CD4-positive, alpha-beta T cell (primary cell): ENCODE measurements around the gene NEGR1. TPM values are rescaled to one million over a fixed set of nuclear protein-coding genes. Genes with fewer than 3 reads are reported as not detected.

ENCODE experiments used
- ATAC-seq: fragments of 200-7000 bp; cut with Tn5 transposase; one replicate; pipeline ENCODE4 v1.10.0; 2022; ENCODE audit warnings: mild to moderate bottlenecking; ENCODE audit not compliant: poor library complexity
- CTCF ChIA-PET: fragments of 350-600 bp; sonication (Branson Sonifier 250); formaldehyde crosslinking; loops from one replicate; lab custom pipeline; 2021; ENCODE audit warnings: antibody characterized with exemption, inconsistent platforms; lab: Charles Lee
- POLR2A ChIA-PET: fragments of 350-600 bp; sonication (Branson Sonifier 250); formaldehyde crosslinking; loops from one replicate; lab custom pipeline; 2021; ENCODE audit warnings: antibody characterized with exemption, inconsistent platforms; lab: Charles Lee
- DNase-seq, 14 experiments: peaks; one replicate each; pipeline ENCODE4 v3.0.0-alpha.2; 2013 to 2020; ENCODE audit warnings: mixed read lengths in 2 of 14
- H3K27ac ChIP-seq, 2 donors: one replicate each; pipeline versions ENCODE4 v1.5.1 to v1.7.0; 2013; ENCODE audit warnings: low read length in 2 of 2, low read depth in 1 of 2, mild to moderate bottlenecking in 1 of 2
- H3K27me3 ChIP-seq, 2 experiments: 1 replicate in 1 of 2; 2 replicates in 1 of 2; pipeline versions ENCODE4 v1.6.1 to v1.7.0; 2013; ENCODE audit warnings: low read length in 2 of 2, control low read depth in 1 of 2, mild to moderate bottlenecking in 1 of 2, moderate library complexity in 1 of 2; ENCODE audit not compliant: insufficient read depth in 2 of 2, control insufficient read depth in 1 of 2
- H3K36me3 ChIP-seq: one replicate; pipeline ENCODE4 v1.6.1; 2013; ENCODE audit warnings: low read length, control low read depth; ENCODE audit not compliant: insufficient read depth
- H3K4me1 ChIP-seq: one replicate; pipeline ENCODE4 v1.6.1; 2013; ENCODE audit warnings: low read length, control low read depth; ENCODE audit not compliant: insufficient read depth
- H3K4me3 ChIP-seq: one replicate; pipeline ENCODE4 v1.5.1; 2013; ENCODE audit warnings: mild to moderate bottlenecking, low read length, moderate library complexity
- H3K9me3 ChIP-seq, 2 experiments: 1 replicate in 1 of 2; 2 replicates in 1 of 2; pipeline versions ENCODE4 v1.6.1 to v1.7.0; 2013; ENCODE audit warnings: low read length in 2 of 2, mild to moderate bottlenecking in 2 of 2, control low read depth in 1 of 2, moderate library complexity in 1 of 2; ENCODE audit not compliant: control insufficient read depth in 1 of 2, insufficient read depth in 1 of 2
- H3K27ac Mint-ChIP-seq: one replicate; pipeline ENCODE4 v1.8.0; 2020; ENCODE audit warnings: mixed read lengths
- H3K27me3 Mint-ChIP-seq: one replicate; pipeline ENCODE4 v1.8.0; 2021; ENCODE audit warnings: mixed read lengths
- H3K36me3 Mint-ChIP-seq: one replicate; pipeline ENCODE4 v1.8.0; 2021; ENCODE audit warnings: low read depth, mixed read lengths
- H3K4me1 Mint-ChIP-seq: one replicate; pipeline ENCODE4 v1.8.0; 2021; ENCODE audit warnings: low read depth, mixed read lengths
- H3K4me3 Mint-ChIP-seq: one replicate; pipeline ENCODE4 v1.8.0; 2020; ENCODE audit warnings: mild to moderate bottlenecking, mixed read lengths
- H3K9me3 Mint-ChIP-seq: one replicate; pipeline ENCODE4 v1.8.0; 2020; ENCODE audit warnings: mixed read lengths
- CTCF ChIP-seq: fragments of 200-600 bp; IDR thresholded peaks from one replicate; pipeline ENCODE4 v1.8.0; 2022; ENCODE audit warnings: antibody characterized with exemption, mild to moderate bottlenecking
- intact Hi-C, 2 experiments: fragments of 100-400 bp; cut with DNase I in 1 of 2; cut with micrococcal nuclease in 1 of 2; formaldehyde crosslinking; loops; one replicate each; pipeline versions ENCODE4 v1.15.1 to v1.9.0; 2023 to 2025; cut with DNase I, micrococcal nuclease
- total RNA-seq, 174 experiments: library from RNA in 2 of 174; stranded (reverse) in 2 of 174; gene quantifications; one replicate each; pipeline ENCODE4 v1.2.3 and lab custom pipeline; 2021 to 2026

NEGR1 gene
- total RNA-seq, 2 experiments from 2014 or later: 0.03 TPM

DNA sequence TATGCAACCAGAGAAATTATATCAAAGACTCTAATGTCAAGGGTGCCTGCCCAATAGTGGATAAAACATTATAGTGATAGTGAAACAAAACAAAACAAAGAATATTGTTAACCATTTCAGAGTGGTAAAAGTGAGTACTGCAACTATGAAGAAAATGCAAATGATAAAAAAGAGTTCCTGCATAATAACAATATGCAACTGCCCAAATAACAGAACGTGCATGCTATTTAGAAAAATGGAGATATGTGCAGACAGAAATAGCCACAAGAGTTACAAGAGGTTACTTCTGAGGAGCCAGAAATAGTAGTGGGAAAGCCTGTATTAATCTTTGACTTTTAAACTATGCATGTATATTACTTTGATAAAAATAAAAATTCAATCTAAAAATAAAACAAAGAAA is 302.5 kb downstream of the NEGR1 start:
- Histone ChIP-seq H3K27me3 (no peaks in the 10 kb centered on the region), H3K4me1 (no peaks in the 10 kb centered on the region), H3K27ac (no peak overlapping the region), H3K9me3 (peaks cover 0 to 3% of the 10 kb centered on the region in 2 experiments), H3K36me3 (no peaks in the 10 kb centered on the region), H3K4me3 (no peak overlapping the region)
- ChIA-PET POLR2A (no interaction called here), CTCF (no interaction called here)
- intact Hi-C loops: no loop called here
- no peaks in the 10 kb centered on the region for H3K27me3 Mint-ChIP-seq
- no peak for ATAC-seq
- H3K4me3 Mint-ChIP-seq: no peak overlapping the region
- no peaks in the 10 kb centered on the region for H3K9me3 Mint-ChIP-seq
- no peak for TF ChIP-seq CTCF
- no peaks in the 10 kb centered on the region for H3K4me1 Mint-ChIP-seq
- no peak overlapping the region for H3K27ac Mint-ChIP-seq
- DNase-seq: no peak
- H3K36me3 Mint-ChIP-seq: no peaks in the 10 kb centered on the region

DNA sequence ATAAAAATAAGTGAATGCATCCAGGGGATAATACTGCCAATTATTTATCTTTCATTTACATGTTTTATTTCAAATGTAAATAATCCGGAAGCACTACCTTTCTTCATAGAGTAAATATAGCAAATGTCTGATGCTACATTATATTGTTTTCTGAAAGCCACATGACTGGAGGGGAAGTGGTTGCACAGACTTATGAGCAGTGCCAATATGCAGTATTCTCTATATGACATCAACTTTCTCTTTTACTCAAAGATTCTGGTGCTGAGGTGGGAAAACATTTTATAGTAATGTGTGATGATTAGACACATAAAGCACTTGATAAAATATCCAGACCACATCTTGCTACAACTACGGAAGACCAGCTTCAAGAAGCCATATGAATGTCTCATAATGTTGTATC is 314.7 kb downstream of the NEGR1 start:
- Mint-ChIP-seq H3K4me3 (no peak overlapping the region), H3K27me3 (no peaks in the 10 kb centered on the region), H3K27ac (no peak overlapping the region), H3K9me3 (no peaks in the 10 kb centered on the region), H3K4me1 (no peaks in the 10 kb centered on the region), H3K36me3 (no peaks in the 10 kb centered on the region)
- DNase-seq: no peak
- no peaks in the 10 kb centered on the region for H3K9me3 ChIP-seq
- no peaks in the 10 kb centered on the region for H3K27me3 ChIP-seq
- intact Hi-C loops: no loop called here
- no peak for TF ChIP-seq CTCF
- POLR2A ChIA-PET: no interaction called here
- CTCF ChIA-PET: no interaction called here
- ATAC-seq: no peak
- H3K36me3 ChIP-seq: no peaks in the 10 kb centered on the region
- no peak overlapping the region for H3K4me3 ChIP-seq
- no peaks in the 10 kb centered on the region for H3K4me1 ChIP-seq
- H3K27ac ChIP-seq: no peak overlapping the region

- ATAC-seq (no peak), DNase-seq (no peak)
- Mint-ChIP-seq H3K27me3 (no peaks in the 10 kb centered on the region), H3K36me3 (no peaks in the 10 kb centered on the region), H3K4me1 (no peaks in the 10 kb centered on the region), H3K9me3 (no peaks in the 10 kb centered on the region), H3K27ac (no peak overlapping the region), H3K4me3 (no peak overlapping the region)
- TF ChIP-seq CTCF: no peak
- ChIA-PET CTCF (no interaction called here), POLR2A (no interaction called here)
- no peaks in the 10 kb centered on the region for H3K9me3 ChIP-seq
- no peaks in the 10 kb centered on the region for H3K27me3 ChIP-seq
- H3K27ac ChIP-seq: no peak overlapping the region
- intact Hi-C loops: no loop called here
- H3K36me3 ChIP-seq: no peaks in the 10 kb centered on the region
- no peaks in the 10 kb centered on the region for H3K4me1 ChIP-seq
- no peak overlapping the region for H3K4me3 ChIP-seq
These were observed 318.2 kb downstream of the NEGR1 start for GRCh38 chr1:71964188-71964587.
